ENCODE data around the gene SKIC8.

The SKIC8 gene

GRCh38 chr15:78243491-78243941, 55.9 kb downstream of the SKIC8 start:
- no peaks in the 10 kb centered on the region for H3K9me3 ChIP-seq (ENCODE audit: control insufficient read depth, low read length)
- no peak overlapping the region for H3K4me3 ChIP-seq (ENCODE audit: insufficient read depth, low read depth, low read length)
- H3K27me3 ChIP-seq (ENCODE audit: control insufficient read depth, insufficient read depth, low read length, poor library complexity, severe bottlenecking), result no peaks in the 10 kb centered on the region
- WGBS, 2 experiments, result 56 to 57% methylated on average over 6 of the region's 6 CpGs
- H3K4me1 ChIP-seq (ENCODE audit: control insufficient read depth, insufficient read depth, low read length), result peaks cover 8% of the 10 kb centered on the region
- H3K27ac ChIP-seq (ENCODE audit: insufficient read depth, low read depth, low read length, poor library complexity, severe bottlenecking), result no peak overlapping the region
- H3K36me3 ChIP-seq (ENCODE audit: control insufficient read depth, insufficient read depth, low read length), result no peaks in the 10 kb centered on the region

- Histone ChIP-seq H3K27ac (ENCODE audit: insufficient read depth, low read depth, low read length, poor library complexity, severe bottlenecking) (no peak overlapping the region), H3K36me3 (ENCODE audit: control insufficient read depth, insufficient read depth, low read length) (no peaks in the 10 kb centered on the region), H3K4me3 (ENCODE audit: insufficient read depth, low read depth, low read length) (no peak overlapping the region), H3K27me3 (ENCODE audit: control insufficient read depth, insufficient read depth, low read length, poor library complexity, severe bottlenecking) (no peaks in the 10 kb centered on the region), H3K9me3 (ENCODE audit: control insufficient read depth, low read length) (no peaks in the 10 kb centered on the region), H3K4me1 (ENCODE audit: control insufficient read depth, insufficient read depth, low read length) (peaks cover 8% of the 10 kb centered on the region)
- 90% methylated on average over 6 of the region's 6 CpGs for WGBS, 2 experiments
Measured at GRCh38 chr15:78243058-78243457, 56.4 kb downstream of the SKIC8 start.

- Histone ChIP-seq H3K27ac (ENCODE audit: insufficient read depth, low read depth, low read length, poor library complexity, severe bottlenecking) (no peak overlapping the region), H3K4me3 (ENCODE audit: insufficient read depth, low read depth, low read length) (no peak overlapping the region), H3K27me3 (ENCODE audit: control insufficient read depth, insufficient read depth, low read length, poor library complexity, severe bottlenecking) (no peaks in the 10 kb centered on the region), H3K9me3 (ENCODE audit: control insufficient read depth, low read length) (no peaks in the 10 kb centered on the region), H3K4me1 (ENCODE audit: control insufficient read depth, insufficient read depth, low read length) (peaks cover 8% of the 10 kb centered on the region), H3K36me3 (ENCODE audit: control insufficient read depth, insufficient read depth, low read length) (no peaks in the 10 kb centered on the region)
- WGBS, 2 experiments, result 82 to 90% methylated on average over 5 of the region's 5 CpGs
Measured at GRCh38 chr15:78242128-78242527, 57.3 kb downstream of the SKIC8 start.

- no peaks in the 10 kb centered on the region for H3K9me3 ChIP-seq (ENCODE audit: control insufficient read depth, low read length)
- 28 to 30% methylated on average over 12 of the region's 12 CpGs for WGBS, 2 experiments
- H3K27ac ChIP-seq (ENCODE audit: insufficient read depth, low read depth, low read length, poor library complexity, severe bottlenecking), result no peak overlapping the region
- H3K4me3 ChIP-seq (ENCODE audit: insufficient read depth, low read depth, low read length), result no peak overlapping the region
- no peaks in the 10 kb centered on the region for H3K36me3 ChIP-seq (ENCODE audit: control insufficient read depth, insufficient read depth, low read length)
- H3K27me3 ChIP-seq (ENCODE audit: control insufficient read depth, insufficient read depth, low read length, poor library complexity, severe bottlenecking), result no peaks in the 10 kb centered on the region
- H3K4me1 ChIP-seq (ENCODE audit: control insufficient read depth, insufficient read depth, low read length), result peaks cover 8% of the 10 kb centered on the region
Measured at GRCh38 chr15:78241017-78241416, 58.4 kb downstream of the SKIC8 start.

- Histone ChIP-seq H3K4me1 (ENCODE audit: control insufficient read depth, insufficient read depth, low read length) (peaks cover 12% of the 10 kb centered on the region), H3K27ac (ENCODE audit: insufficient read depth, low read depth, low read length, poor library complexity, severe bottlenecking) (no peak overlapping the region)
- 83 to 90% methylated on average over 5 of the region's 5 CpGs for WGBS, 2 experiments
Measured at GRCh38 chr15:78239811-78240210, 59.6 kb downstream of the SKIC8 start.

GRCh38 chr15:78237146-78237545, 62.3 kb downstream of the SKIC8 start:
- Histone ChIP-seq H3K36me3 (ENCODE audit: control insufficient read depth, insufficient read depth, low read length) (no peaks in the 10 kb centered on the region), H3K4me1 (ENCODE audit: control insufficient read depth, insufficient read depth, low read length) (peaks cover 5% of the 10 kb centered on the region), H3K27me3 (ENCODE audit: control insufficient read depth, insufficient read depth, low read length, poor library complexity, severe bottlenecking) (no peaks in the 10 kb centered on the region), H3K9me3 (ENCODE audit: control insufficient read depth, low read length) (no peaks in the 10 kb centered on the region), H3K4me3 (ENCODE audit: insufficient read depth, low read depth, low read length) (no peak overlapping the region), H3K27ac (ENCODE audit: insufficient read depth, low read depth, low read length, poor library complexity, severe bottlenecking) (no peak overlapping the region)
- 83 to 89% methylated on average over 6 of the region's 6 CpGs for WGBS, 2 experiments

More at GRCh38 chr15:78239811-78240210, 59.6 kb downstream of the SKIC8 start:
- Histone ChIP-seq H3K9me3 (ENCODE audit: control insufficient read depth, low read length) (no peaks in the 10 kb centered on the region), H3K27me3 (ENCODE audit: control insufficient read depth, insufficient read depth, low read length, poor library complexity, severe bottlenecking) (no peaks in the 10 kb centered on the region), H3K36me3 (ENCODE audit: control insufficient read depth, insufficient read depth, low read length) (no peaks in the 10 kb centered on the region), H3K4me3 (ENCODE audit: insufficient read depth, low read depth, low read length) (no peak overlapping the region)

- 93 to 94% methylated on average over 6 of the region's 6 CpGs for WGBS, 2 experiments
- Histone ChIP-seq H3K4me3 (ENCODE audit: insufficient read depth, low read depth, low read length) (no peak overlapping the region), H3K27ac (ENCODE audit: insufficient read depth, low read depth, low read length, poor library complexity, severe bottlenecking) (no peak overlapping the region), H3K4me1 (ENCODE audit: control insufficient read depth, insufficient read depth, low read length) (peaks cover 5% of the 10 kb centered on the region), H3K27me3 (ENCODE audit: control insufficient read depth, insufficient read depth, low read length, poor library complexity, severe bottlenecking) (no peaks in the 10 kb centered on the region), H3K9me3 (ENCODE audit: control insufficient read depth, low read length) (no peaks in the 10 kb centered on the region), H3K36me3 (ENCODE audit: control insufficient read depth, insufficient read depth, low read length) (no peaks in the 10 kb centered on the region)
Measured at GRCh38 chr15:78236491-78236890, 62.9 kb downstream of the SKIC8 start.

GRCh38 chr15:78234515-78235040, 64.8 kb downstream of the SKIC8 start, which contains the start of gene ACSBG1:
Gene ACSBG1, minus strand, starts transcription at chr15:78234565. Its CDS starts 64 bp downstream, at chr15:78234501.
- peaks cover 5% of the 10 kb centered on the region for H3K4me1 ChIP-seq (ENCODE audit: control insufficient read depth, insufficient read depth, low read length)
- 53 to 61% methylated on average over 6 of the region's 6 CpGs for WGBS, 2 experiments
- no peaks in the 10 kb centered on the region for H3K9me3 ChIP-seq (ENCODE audit: control insufficient read depth, low read length)
- no peaks in the 10 kb centered on the region for H3K36me3 ChIP-seq (ENCODE audit: control insufficient read depth, insufficient read depth, low read length)
- no peak within 1 kb of the TSS for H3K27ac ChIP-seq (ENCODE audit: insufficient read depth, low read depth, low read length, poor library complexity, severe bottlenecking)
- H3K4me3 ChIP-seq (ENCODE audit: insufficient read depth, low read depth, low read length), result no peak within 1 kb of the TSS
- H3K27me3 ChIP-seq (ENCODE audit: control insufficient read depth, insufficient read depth, low read length, poor library complexity, severe bottlenecking), result no peaks in the 10 kb centered on the region

GRCh38 chr15:78233496-78233895, 65.9 kb downstream of the SKIC8 start:
- no peak overlapping the region for H3K27ac ChIP-seq (ENCODE audit: insufficient read depth, low read depth, low read length, poor library complexity, severe bottlenecking)
- no peaks in the 10 kb centered on the region for H3K36me3 ChIP-seq (ENCODE audit: control insufficient read depth, insufficient read depth, low read length)
- H3K9me3 ChIP-seq (ENCODE audit: control insufficient read depth, low read length), result no peaks in the 10 kb centered on the region
- no peak overlapping the region for H3K4me3 ChIP-seq (ENCODE audit: insufficient read depth, low read depth, low read length)
- WGBS, 2 experiments, result 84 to 86% methylated on average over 11 of the region's 11 CpGs
- H3K4me1 ChIP-seq (ENCODE audit: control insufficient read depth, insufficient read depth, low read length), result peaks cover 5% of the 10 kb centered on the region
- no peaks in the 10 kb centered on the region for H3K27me3 ChIP-seq (ENCODE audit: control insufficient read depth, insufficient read depth, low read length, poor library complexity, severe bottlenecking)

Data from ectodermal cell (in vitro differentiated cells).